ENCODE results near the gene KRTAP2-2.
A peak's percentile ranks its signal among the peaks of the same experiment; 100 is the strongest.
"Not testable (repeated sequence)": the region's sequence is repeated elsewhere in the genome, so short reads cannot be mapped to it uniquely, and the experiment has no call there.

The KRTAP2-2 gene

GRCh38 chr17:41054025-41054424, 1.0 kb downstream of the KRTAP2-2 start:
- no peak for TF ChIP-seq CTCF (conservative IDR thresholded peaks at IDR 0.05)
- H3K27ac ChIP-seq = no peak overlapping the region

DNA sequence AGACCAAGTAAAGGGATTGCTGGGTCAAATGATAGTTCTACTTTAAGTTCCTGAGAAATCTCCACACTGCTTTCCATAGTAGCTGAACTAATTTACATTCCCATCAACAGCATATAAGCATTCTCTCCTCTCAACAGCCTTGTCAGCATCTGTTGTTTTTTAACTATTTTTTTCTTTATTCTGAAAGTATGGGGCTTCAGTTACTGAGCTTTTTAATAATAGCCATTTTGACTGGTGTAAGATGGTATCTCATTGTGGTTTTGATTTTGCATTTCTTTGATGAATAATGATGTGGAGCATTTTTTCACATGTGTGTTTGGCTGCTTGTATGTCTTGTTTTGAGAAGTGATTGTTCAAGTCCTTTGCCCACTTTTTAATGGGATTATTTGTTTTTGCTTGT, 2.5 kb downstream of the KRTAP2-2 start:
- no peak for TF ChIP-seq CTCF (conservative IDR thresholded peaks at IDR 0.05)
- no peak overlapping the region for H3K27ac ChIP-seq

GRCh38 chr17:41049110-41049509, 5.9 kb downstream of the KRTAP2-2 start:
- H3K27ac ChIP-seq = no peak overlapping the region
- no peak for TF ChIP-seq CTCF (conservative IDR thresholded peaks at IDR 0.05)

DNA sequence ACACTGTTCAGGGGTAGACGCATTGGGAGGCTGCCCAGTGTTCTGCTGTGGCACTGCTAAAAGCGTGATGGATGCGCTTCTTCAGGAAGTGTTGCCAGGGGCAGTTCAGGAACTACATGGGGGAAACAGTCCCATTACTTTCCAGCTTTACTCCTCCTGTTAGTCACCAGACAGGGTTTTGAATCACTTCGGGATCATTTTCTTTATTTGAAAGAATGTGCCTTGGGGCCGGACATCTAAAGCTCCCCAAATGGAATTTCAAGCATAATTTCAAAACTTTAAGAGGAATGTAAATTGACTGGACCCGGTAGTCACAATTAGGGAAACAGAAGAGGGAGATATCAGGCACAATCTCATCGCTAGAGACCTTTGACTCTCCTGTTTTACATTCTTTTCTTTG, 6.6 kb downstream of the KRTAP2-2 start:
- H3K27ac ChIP-seq = no peak overlapping the region
- TF ChIP-seq CTCF (conservative IDR thresholded peaks at IDR 0.05) = no peak

GRCh38 chr17:41046735-41047465, 8.1 kb downstream of the KRTAP2-2 start, which contains the start of gene KRTAP2-1:
Gene KRTAP2-1 (minus strand): TSS chr17:41047316. CDS start chr17:41047267, 49 bp downstream.
- not testable (repeated sequence) for H3K27ac ChIP-seq

GRCh38 chr17:41042953-41043352, 12.1 kb downstream of the KRTAP2-2 start:
- no peak for TF ChIP-seq CTCF (conservative IDR thresholded peaks at IDR 0.05)
- no peak overlapping the region for H3K27ac ChIP-seq

GRCh38 chr17:41040783-41041571, 14.1 kb downstream of the KRTAP2-2 start, which contains the start of gene KRTAP1-1:
Gene KRTAP1-1 (minus strand): TSS chr17:41041450. CDS start chr17:41041397, 53 bp downstream.
- H3K27ac ChIP-seq = not testable (repeated sequence)
- TF ChIP-seq CTCF (conservative IDR thresholded peaks at IDR 0.05) = 0 out of 2 replicates have a peak, but pooled peaks have one; percentile 12

Data from VCaP (cell line).